Measurements from ENCODE around the gene MB.

Gene MB

GRCh38 chr22:35614404-35614803, 2.7 kb downstream of the MB start:
- DNase-seq = no peak

- no peak for DNase-seq
Measured at GRCh38 chr22:35612903-35613302, 4.2 kb downstream of the MB start.

- DNase-seq = no peak
Measured at GRCh38 chr22:35611891-35612576, 5.1 kb downstream of the MB start.

GRCh38 chr22:35611200-35611890, 5.8 kb downstream of the MB start:
- DNase-seq = no peak

GRCh38 chr22:35610741-35611140, 6.4 kb downstream of the MB start:
- DNase-seq = no peak

GRCh38 chr22:35609761-35610160, 7.4 kb downstream of the MB start:
- no peak for DNase-seq

- no peak for DNase-seq
Measured at GRCh38 chr22:35609261-35609660, 7.9 kb downstream of the MB start.

GRCh38 chr22:35608088-35608487, 9.0 kb downstream of the MB start:
- no peak for DNase-seq

GRCh38 chr22:35606916-35607315, 10.2 kb downstream of the MB start:
- no peak for DNase-seq

GRCh38 chr22:35605851-35606481, 11.2 kb downstream of the MB start:
- no peak for DNase-seq

- no peak for DNase-seq
Measured at GRCh38 chr22:35605369-35605680, 11.8 kb downstream of the MB start.

GRCh38 chr22:35604621-35605368, 12.3 kb downstream of the MB start:
- DNase-seq = no peak

GRCh38 chr22:35601743-35602615, 15.2 kb downstream of the MB start:
- no peak for DNase-seq

- DNase-seq = no peak
Measured at GRCh38 chr22:35601013-35601580, 16.0 kb downstream of the MB start.

- DNase-seq = no peak
Measured at GRCh38 chr22:35600476-35600875, 16.7 kb downstream of the MB start.

GRCh38 chr22:35599364-35599763, 17.8 kb downstream of the MB start:
- no peak for DNase-seq

GRCh38 chr22:35598396-35598710, 18.8 kb downstream of the MB start:
- DNase-seq = no peak

GRCh38 chr22:35597692-35598395, 19.3 kb downstream of the MB start:
- DNase-seq = no peak

GRCh38 chr22:35596821-35597220, 20.3 kb downstream of the MB start:
- no peak for DNase-seq

- no peak for DNase-seq
Measured at GRCh38 chr22:35594686-35595085, 22.4 kb downstream of the MB start.

GRCh38 chr22:35593891-35594470, 23.1 kb downstream of the MB start:
- no peak for DNase-seq

All from activated gamma-delta T cell treated with Interleukin-2 at 50 U/mL for 16 hours (primary cell).